Midbrain (tissue), 1 donor: Measurements from ENCODE around the gene FBXW7.
"Not testable (repeated sequence)": the region's sequence is repeated elsewhere in the genome, so short reads cannot be mapped to it uniquely, and the experiment has no call there.

ENCODE experiments used
- DNase-seq: peaks from one replicate; lab custom pipeline; 2025; lab: John Stamatoyannopoulos, UW

Gene FBXW7, protein sequence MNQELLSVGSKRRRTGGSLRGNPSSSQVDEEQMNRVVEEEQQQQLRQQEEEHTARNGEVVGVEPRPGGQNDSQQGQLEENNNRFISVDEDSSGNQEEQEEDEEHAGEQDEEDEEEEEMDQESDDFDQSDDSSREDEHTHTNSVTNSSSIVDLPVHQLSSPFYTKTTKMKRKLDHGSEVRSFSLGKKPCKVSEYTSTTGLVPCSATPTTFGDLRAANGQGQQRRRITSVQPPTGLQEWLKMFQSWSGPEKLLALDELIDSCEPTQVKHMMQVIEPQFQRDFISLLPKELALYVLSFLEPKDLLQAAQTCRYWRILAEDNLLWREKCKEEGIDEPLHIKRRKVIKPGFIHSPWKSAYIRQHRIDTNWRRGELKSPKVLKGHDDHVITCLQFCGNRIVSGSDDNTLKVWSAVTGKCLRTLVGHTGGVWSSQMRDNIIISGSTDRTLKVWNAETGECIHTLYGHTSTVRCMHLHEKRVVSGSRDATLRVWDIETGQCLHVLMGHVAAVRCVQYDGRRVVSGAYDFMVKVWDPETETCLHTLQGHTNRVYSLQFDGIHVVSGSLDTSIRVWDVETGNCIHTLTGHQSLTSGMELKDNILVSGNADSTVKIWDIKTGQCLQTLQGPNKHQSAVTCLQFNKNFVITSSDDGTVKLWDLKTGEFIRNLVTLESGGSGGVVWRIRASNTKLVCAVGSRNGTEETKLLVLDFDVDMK

GRCh38 chr4:152535903-152536544 is at the start of gene FBXW7:
FBXW7 (minus strand) TSS chr4:152536092; CDS start chr4:152411803, 124,289 bp downstream.
- DNase-seq, result peak; percentile 99

- DNase-seq, result no peak
Observed at GRCh38 chr4:152585023-152585441, 49.1 kb upstream of the FBXW7 start.

- no peak for DNase-seq
Observed at GRCh38 chr4:152581536-152582160, 45.8 kb upstream of the FBXW7 start.

- no peak for DNase-seq
Observed at GRCh38 chr4:152579916-152580315, 44.0 kb upstream of the FBXW7 start.

DNA sequence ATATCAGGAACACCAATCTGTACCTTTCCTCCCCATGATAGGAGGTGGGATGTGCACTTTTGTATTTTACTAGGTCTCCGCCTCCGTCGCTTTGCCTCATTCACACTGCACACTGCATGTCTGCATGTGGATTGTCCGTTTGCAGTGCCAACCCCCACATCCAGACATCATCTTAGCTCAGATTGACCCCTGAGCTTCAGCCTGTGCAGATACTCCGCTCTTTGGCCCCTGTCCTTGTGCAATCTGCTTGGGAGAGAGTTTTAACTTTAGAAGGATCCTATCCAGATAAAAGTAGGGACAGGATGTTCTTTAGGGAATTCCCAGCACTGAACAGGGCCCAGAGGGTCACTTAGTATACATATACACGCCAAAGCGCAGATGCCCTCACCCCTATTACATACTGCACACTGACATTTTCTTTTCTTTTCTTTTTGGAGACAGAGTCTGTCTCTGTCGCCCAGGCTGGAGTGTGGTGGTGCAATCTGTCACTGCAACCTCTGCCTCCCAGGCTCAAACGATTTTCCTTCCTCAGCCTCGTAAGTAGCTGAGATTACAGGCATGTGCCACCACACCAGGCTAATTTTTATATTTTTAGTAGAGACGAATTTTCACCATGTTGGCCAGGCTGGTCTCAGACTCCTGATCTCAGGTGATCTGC is 43.3 kb upstream of the FBXW7 start:
- DNase-seq, result no peak

- no peak for DNase-seq
Observed at GRCh38 chr4:152578670-152579069, 42.8 kb upstream of the FBXW7 start.

DNA sequence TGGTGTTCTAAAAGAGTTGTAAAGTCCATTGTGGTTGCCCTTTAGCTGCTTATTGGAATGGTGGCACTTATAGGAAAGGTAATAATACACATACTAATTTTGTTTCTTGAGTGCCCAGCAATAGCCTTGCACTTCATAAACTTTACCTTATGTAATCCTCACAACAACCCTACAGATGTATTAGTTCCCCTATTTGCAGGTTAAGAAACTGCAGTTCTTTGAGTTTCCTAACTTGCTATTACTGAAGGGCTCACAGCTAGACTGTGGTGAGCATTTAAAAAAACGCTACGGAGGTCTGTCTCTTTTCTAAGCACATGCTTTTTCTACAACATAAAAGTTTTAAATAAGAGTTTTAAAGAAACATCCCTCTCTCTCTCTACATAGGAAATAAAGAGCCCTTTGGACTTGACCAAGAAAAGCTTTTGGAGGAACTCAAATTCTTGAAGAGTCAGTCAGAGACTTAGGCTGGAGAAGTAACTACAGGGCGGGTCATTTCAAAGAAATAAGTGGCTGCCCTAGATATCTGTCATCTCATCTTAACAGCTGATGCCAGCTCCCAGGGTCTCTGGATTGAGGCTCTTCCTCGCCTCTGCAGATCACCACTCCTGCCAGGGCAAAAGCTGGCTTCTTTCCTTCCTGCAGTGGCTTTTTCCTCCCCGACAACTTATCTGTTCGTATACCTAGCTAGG is 42.0 kb upstream of the FBXW7 start:
- DNase-seq, result no peak

DNA sequence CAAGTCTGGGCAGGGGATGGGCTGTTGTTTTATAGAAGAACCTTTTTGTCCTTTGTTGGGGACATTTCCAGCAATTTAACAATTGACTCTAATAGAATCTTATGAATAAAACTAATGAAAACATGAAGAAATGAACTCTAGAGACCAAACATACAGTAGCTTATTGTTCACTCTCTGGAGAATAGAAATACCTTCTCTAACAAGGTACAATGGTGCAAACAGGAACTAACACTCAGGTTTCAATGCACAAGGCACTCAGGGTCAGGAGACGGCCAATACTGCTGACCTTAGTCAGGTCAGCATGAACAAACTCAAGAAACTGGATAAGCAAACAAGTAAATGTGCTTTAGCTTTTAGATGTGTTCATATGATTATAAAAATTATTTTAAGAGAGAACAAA is 39.6 kb upstream of the FBXW7 start:
- DNase-seq, result no peak

GRCh38 chr4:152573861-152574260 is 38.0 kb upstream of the FBXW7 start:
- DNase-seq, result no peak

DNA sequence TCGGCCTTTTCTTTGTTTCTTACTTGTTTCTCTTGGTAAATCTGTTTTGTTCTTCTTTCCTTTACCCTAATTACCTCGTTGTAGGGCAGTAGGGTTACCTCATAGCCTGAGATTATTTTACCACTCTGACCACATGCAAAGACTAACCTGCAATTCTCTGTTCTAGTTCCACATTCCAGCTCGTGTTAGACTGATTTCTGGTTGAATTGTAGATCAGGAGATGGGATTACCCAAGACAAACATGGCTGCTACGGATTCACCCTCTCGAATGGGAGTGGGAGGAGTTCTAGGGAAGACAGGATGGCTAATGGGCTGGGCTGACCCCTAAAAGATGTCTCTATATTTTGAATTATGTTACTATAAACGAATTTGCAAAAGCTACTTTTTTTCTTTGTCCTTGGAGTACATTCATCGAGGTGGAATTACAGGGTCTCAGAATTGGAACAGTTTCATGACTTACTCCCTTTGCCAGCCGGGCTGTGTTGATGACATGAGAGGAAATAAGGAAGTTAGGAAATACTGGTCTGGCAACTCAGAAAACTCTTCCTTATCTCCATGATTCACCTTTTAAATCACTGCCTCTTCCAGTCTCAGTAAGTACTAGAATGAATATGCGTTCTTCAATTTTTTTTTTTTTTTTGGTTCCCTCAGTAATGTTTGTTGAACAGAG is 36.7 kb upstream of the FBXW7 start:
- no peak for DNase-seq

GRCh38 chr4:152571770-152572169 is 35.9 kb upstream of the FBXW7 start:
- DNase-seq, result no peak

- no peak for DNase-seq
Observed at GRCh38 chr4:152571296-152571695, 35.4 kb upstream of the FBXW7 start.

DNA sequence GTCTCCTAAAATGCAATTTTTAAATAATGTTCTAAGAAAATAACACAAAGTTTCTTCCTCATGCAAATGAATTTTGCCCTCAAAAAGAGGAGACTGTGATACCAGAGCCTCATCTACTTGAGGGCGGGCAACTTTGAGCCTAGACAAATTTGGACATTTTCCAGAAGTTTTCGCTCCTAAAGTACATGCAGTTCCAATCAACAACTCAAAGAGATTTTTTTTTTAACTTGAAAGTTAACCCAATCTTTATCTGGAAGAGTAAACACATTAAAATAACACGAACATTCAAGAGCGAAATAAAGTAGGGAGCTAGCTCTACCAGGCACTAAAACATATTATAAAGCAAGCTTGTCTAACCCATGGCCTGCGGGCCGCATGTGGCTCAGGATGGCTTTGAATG is 29.4 kb upstream of the FBXW7 start:
- DNase-seq, result no peak

GRCh38 chr4:152564336-152564735 is 28.4 kb upstream of the FBXW7 start:
- DNase-seq, result no peak

- DNase-seq, result no peak
Observed at GRCh38 chr4:152563209-152563608, 27.3 kb upstream of the FBXW7 start.

DNA sequence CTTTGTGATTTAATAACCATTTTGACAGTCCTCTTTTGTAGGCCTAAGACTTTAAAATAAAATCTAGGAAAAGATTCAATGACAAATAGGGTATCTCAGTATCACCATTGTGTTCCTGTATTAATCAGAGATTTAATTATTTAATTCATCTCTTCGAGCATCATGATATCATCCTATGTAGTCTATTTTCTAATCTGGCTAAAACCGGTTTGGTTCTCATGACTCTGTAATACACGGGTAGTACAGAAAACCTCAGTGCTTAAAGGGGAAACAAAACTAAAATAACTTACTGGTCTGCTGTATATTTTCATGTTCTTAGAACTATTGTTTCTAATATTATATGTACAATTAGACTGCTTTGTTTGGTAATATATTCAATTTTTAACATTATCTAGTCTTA is 23.7 kb upstream of the FBXW7 start:
- DNase-seq, result no peak

DNA sequence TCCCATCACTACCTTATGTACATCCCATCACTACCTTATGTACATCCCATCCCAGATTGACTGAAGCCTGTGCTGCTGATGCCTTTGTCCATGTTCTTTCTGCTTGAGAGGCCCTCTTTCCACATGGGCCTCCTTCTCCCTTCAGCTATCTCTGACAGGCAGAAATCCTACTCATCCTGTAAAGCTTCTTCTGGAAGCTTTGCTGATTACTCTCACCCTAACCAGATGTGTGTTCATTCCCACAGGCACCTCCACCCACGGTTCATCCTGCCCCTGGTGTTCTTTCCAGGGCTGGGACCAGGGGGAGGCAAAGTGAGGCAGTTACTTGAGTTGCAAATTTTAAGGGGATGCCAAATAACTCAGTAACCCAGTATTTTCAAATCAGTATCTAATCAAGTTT is 22.5 kb upstream of the FBXW7 start:
- DNase-seq, result no peak

- DNase-seq, result no peak
Observed at GRCh38 chr4:152556834-152557233, 20.9 kb upstream of the FBXW7 start.

DNA sequence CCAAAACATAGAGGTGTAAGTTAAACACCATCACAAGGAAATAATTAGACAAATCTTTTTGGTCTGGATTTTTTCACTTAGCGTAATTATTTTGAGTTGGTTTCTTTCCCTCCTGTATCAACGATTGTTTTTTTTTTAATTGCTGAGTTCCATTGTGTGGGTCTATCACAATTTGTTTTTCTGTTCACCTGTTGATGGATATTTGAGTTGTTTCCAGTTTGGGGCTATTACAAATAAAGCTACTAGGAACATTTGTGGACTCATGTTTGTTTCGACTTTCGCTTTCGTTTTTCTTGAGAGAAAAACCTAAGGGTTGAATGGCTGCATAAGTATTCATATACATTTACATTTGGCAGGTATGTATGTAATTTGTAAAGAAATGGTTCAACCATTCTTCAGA is 20.4 kb upstream of the FBXW7 start:
- DNase-seq, result no peak

GRCh38 chr4:152554742-152555141 is 18.9 kb upstream of the FBXW7 start:
- no peak for DNase-seq

- DNase-seq, result not testable (repeated sequence)
Observed at GRCh38 chr4:152550687-152551086, 14.8 kb upstream of the FBXW7 start.
